ENCODE results near the gene BIVM. TPM values are rescaled to one million over a fixed set of nuclear protein-coding genes. Genes with fewer than 3 reads are reported as not detected.

BIVM gene
- polyA plus RNA-seq, 3 donors, result 0.76 to 1.1 (median 0.81) TPM

- Mint-ChIP-seq H3K4me1 (peaks cover 34% of the 10 kb centered on the region), H3K36me3 (peaks cover 13 to 15% of the 10 kb centered on the region in 2 donors), H3K27me3 (ENCODE audit: low read depth in 3 of 3) (peaks cover 0 to 5% (median 2%) of the 10 kb centered on the region in 3 donors), H3K4me3 (no peak overlapping the region), H3K9me3 (no peaks in the 10 kb centered on the region), H3K27ac (no peak overlapping the region)
- no peak overlapping the region for H3K4me2 ChIP-seq (replicated peaks; ENCODE audit: extremely low read depth, low read length, poor library complexity, severe bottlenecking)
- intact Hi-C loops (cut with micrococcal nuclease), result loop anchor here (5.0 to 10.0 kb wide), 3 partner anchors 77 to 186 kb away; partner anchors contain the start of genes ERCC5 (in 1 of the 2) and TPP2 (in 1 of the 2)
- H3K27ac ChIP-seq (ENCODE audit: low read depth in 1 of 2, low read length in 2 of 2), result no peak overlapping the region
- peaks cover 25 to 29% of the 10 kb centered on the region in 2 donors for H3K4me1 ChIP-seq (ENCODE audit: control insufficient read depth in 1 of 2, insufficient read depth in 2 of 2, low read length in 2 of 2)
- H2AFZ ChIP-seq (ENCODE audit: insufficient read depth, low read depth, low read length, poor library complexity, severe bottlenecking), result no peak overlapping the region
- H3K9me3 ChIP-seq (replicated peaks in 1 of 2; ENCODE audit: control insufficient read depth in 1 of 2, insufficient read depth in 1 of 2, low read length in 2 of 2), result no peaks in the 10 kb centered on the region
- H3K4me3 ChIP-seq (replicated peaks in 1 of 3; ENCODE audit: low read depth in 2 of 3, low read length in 3 of 3), result no peak overlapping the region
- no peak for DNase-seq
- peaks cover 0 to 7% of the 10 kb centered on the region in 2 donors for H3K36me3 ChIP-seq (replicated peaks in 1 of 2; ENCODE audit: control insufficient read depth in 1 of 2, insufficient read depth in 2 of 2, low read length in 2 of 2)
- H3K9ac ChIP-seq (ENCODE audit: insufficient read depth, low read length, poor library complexity, severe bottlenecking), result no peak overlapping the region
- no peaks in the 10 kb centered on the region for H4K20me1 ChIP-seq (ENCODE audit: insufficient read depth, low read length)
- no peaks in the 10 kb centered on the region for H3K27me3 ChIP-seq (ENCODE audit: control insufficient read depth in 2 of 2, insufficient read depth in 2 of 2, low read length in 2 of 2)
- peaks cover 4% of the 10 kb centered on the region for H3K79me2 ChIP-seq (ENCODE audit: insufficient read depth, low read length)
- WGBS (ENCODE audit: insufficient coverage), result no CpG with 5 or more reads among the region's 2 CpGs
- TF ChIP-seq CTCF (IDR thresholded peaks at IDR 0.05), result no peak
Measured at GRCh38 chr13:102770435-102770834, 28.5 kb upstream of the BIVM start.

GRCh38 chr13:102771298-102772041 is 27.4 kb upstream of the BIVM start:
- no peak for DNase-seq
- H4K20me1 ChIP-seq (ENCODE audit: insufficient read depth, low read length), result no peaks in the 10 kb centered on the region
- H3K4me2 ChIP-seq (replicated peaks; ENCODE audit: extremely low read depth, low read length, poor library complexity, severe bottlenecking), result peak overlapping the region; percentile 91
- H3K27ac ChIP-seq (ENCODE audit: low read depth in 1 of 2, low read length in 2 of 2), result no peak overlapping the region
- H3K9me3 Mint-ChIP-seq, result no peaks in the 10 kb centered on the region
- H3K36me3 Mint-ChIP-seq, result peaks cover 7 to 11% of the 10 kb centered on the region in 2 donors
- no peak overlapping the region for H2AFZ ChIP-seq (ENCODE audit: insufficient read depth, low read depth, low read length, poor library complexity, severe bottlenecking)
- H3K9ac ChIP-seq (ENCODE audit: insufficient read depth, low read length, poor library complexity, severe bottlenecking), result no peak overlapping the region
- H3K27ac Mint-ChIP-seq, result peak overlapping the region in 1 of 7 donors; percentile 20
- intact Hi-C loops (cut with micrococcal nuclease), result loop anchor here (5.0 to 10.0 kb wide), 3 partner anchors 76 to 187 kb away; partner anchors contain the start of genes ERCC5 (in 1 of the 2) and TPP2 (in 1 of the 2)
- H3K27me3 ChIP-seq (ENCODE audit: control insufficient read depth in 2 of 2, insufficient read depth in 2 of 2, low read length in 2 of 2), result no peaks in the 10 kb centered on the region
- peaks cover 0 to 5% (median 5%) of the 10 kb centered on the region in 3 donors for H3K27me3 Mint-ChIP-seq (ENCODE audit: low read depth in 3 of 3)
- peaks cover 4% of the 10 kb centered on the region for H3K79me2 ChIP-seq (ENCODE audit: insufficient read depth, low read length)
- H3K9me3 ChIP-seq (replicated peaks in 1 of 2; ENCODE audit: control insufficient read depth in 1 of 2, insufficient read depth in 1 of 2, low read length in 2 of 2), result no peaks in the 10 kb centered on the region
- peak overlapping the region in 1 of 3 experiments; percentile 78 for H3K4me3 ChIP-seq (replicated peaks in 1 of 3; ENCODE audit: low read depth in 2 of 3, low read length in 3 of 3)
- H3K4me1 ChIP-seq (ENCODE audit: control insufficient read depth in 1 of 2, insufficient read depth in 2 of 2, low read length in 2 of 2), result peaks cover 25 to 29% of the 10 kb centered on the region in 2 donors
- peaks cover 0 to 7% of the 10 kb centered on the region in 2 donors for H3K36me3 ChIP-seq (replicated peaks in 1 of 2; ENCODE audit: control insufficient read depth in 1 of 2, insufficient read depth in 2 of 2, low read length in 2 of 2)
- TF ChIP-seq CTCF (IDR thresholded peaks at IDR 0.05), result no peak
- WGBS (ENCODE audit: insufficient coverage), result no CpG with 5 or more reads among the region's 6 CpGs
- H3K4me1 Mint-ChIP-seq, result peaks cover 34% of the 10 kb centered on the region
- H3K4me3 Mint-ChIP-seq, result peak overlapping the region in 1 of 2 donors; percentile 94

Measured in CD14-positive monocyte (primary cell).